Gastrocnemius medialis (tissue), 4 donors: ENCODE measurements around the gene GPATCH11. TPM values are rescaled to one million over a fixed set of nuclear protein-coding genes. Genes with fewer than 3 reads are reported as not detected.

ENCODE experiments used
- ATAC-seq, 2 donors: fragments of 150-250 bp; one replicate each; pipeline ENCODE4 v1.9.1; 2016
- DNase-seq, 2 donors: peaks; one replicate each; pipeline ENCODE4 v3.0.0-alpha.2; 2019
- H3K27ac ChIP-seq, 4 donors: fragments of 200-600 bp; sonication (generic); 1 replicate in 1 of 4; 2 replicates in 3 of 4; pipeline ENCODE4 v1.5.1; 2016 to 2018; ENCODE audit warnings: mild to moderate bottlenecking in 2 of 4, moderate library complexity in 1 of 4
- H3K27me3 ChIP-seq, 3 donors: fragments of 200-600 bp; sonication (generic) in 2 of 3; 1 replicate in 1 of 3; 2 replicates in 2 of 3; pipeline versions ENCODE4 v1.5.1 to v1.6.0; 2016 to 2019; ENCODE audit warnings: mild to moderate bottlenecking in 1 of 3, moderate library complexity in 1 of 3
- H3K36me3 ChIP-seq, 2 donors: fragments of 200-600 bp; sonication (generic) in 1 of 2; one replicate each; pipeline ENCODE4 v1.5.1; 2017 to 2018
- H3K4me1 ChIP-seq, 2 donors: fragments of 200-600 bp; sonication (generic) in 1 of 2; one replicate each; pipeline ENCODE4 v1.5.1; 2016 to 2017; ENCODE audit warnings: mild to moderate bottlenecking in 2 of 2
- H3K4me3 ChIP-seq, 4 donors: fragments of 200-600 bp; sonication (generic) in 3 of 4; 1 replicate in 1 of 4; 2 replicates in 3 of 4; pipeline ENCODE4 v1.5.1; 2016 to 2019; ENCODE audit warnings: mild to moderate bottlenecking in 2 of 4
- H3K9me3 ChIP-seq, 3 donors: fragments of 200-600 bp; sonication (generic) in 2 of 3; 1 replicate in 1 of 3; 2 replicates in 2 of 3; pipeline ENCODE4 v1.5.1; 2016 to 2019
- CTCF ChIP-seq, 5 experiments: fragments of 450-650 bp in 3 of 5; fragments of 200-600 bp in 2 of 5; sonication (generic) in 2 of 5; IDR thresholded peaks in 4 of 5; conservative IDR thresholded peaks in 1 of 5; 1 replicate in 4 of 5; 2 replicates in 1 of 5; pipeline ENCODE4 v1.5.1; 2016 to 2019; ENCODE audit warnings: antibody characterized with exemption in 5 of 5, mild to moderate bottlenecking in 3 of 5, moderate library complexity in 3 of 5
- POLR2A ChIP-seq, 2 donors: fragments of 450-650 bp; IDR thresholded peaks; one replicate each; pipeline ENCODE4 v1.6.1; 2017; ENCODE audit warnings: antibody characterized with exemption in 2 of 2, mild to moderate bottlenecking in 2 of 2, moderate library complexity in 2 of 2
- in situ Hi-C, 4 donors: fragments of 200-750 bp; cut with MboI; loops; one replicate each; pipeline versions ENCODE4 v1.15.0 to v1.8.0; 2017; ENCODE audit warnings: low sequenced_read_pairs in 4 of 4
- intact Hi-C: fragments of 100-400 bp; cut with DNase I; formaldehyde crosslinking; loops from one replicate; pipeline ENCODE4 v1.15.1; 2023; ENCODE audit warnings: low total_unique reads
- total RNA-seq, 4 donors: library from RNA; depleted of rRNA; stranded (reverse); fragments of >200 nt; gene quantifications; one replicate each; pipeline versions ENCODE4 v1.1.0 to v1.2.3, GENCODE V29; 2016

Gene GPATCH11
- total RNA-seq, 4 donors from 2014 or later = 2.5 to 3.7 (median 3.0) TPM

- ATAC-seq = no peak
- Histone ChIP-seq H3K4me3 (no peak overlapping the region), H3K4me1 (no peaks in the 10 kb centered on the region), H3K36me3 (peaks cover 2 to 46% of the 10 kb centered on the region in 2 donors), H3K9me3 (no peaks in the 10 kb centered on the region), H3K27ac (no peak overlapping the region), H3K27me3 (no peaks in the 10 kb centered on the region)
- in situ Hi-C loops = no loop called here
- DNase-seq = no peak
- TF ChIP-seq CTCF (IDR thresholded peaks at IDR 0.05 in 4 of 5, conservative IDR thresholded peaks at IDR 0.05 in 1 of 5) (no peak), POLR2A (IDR thresholded peaks at IDR 0.05) (no peak)
- intact Hi-C loops = no loop called here
Observed at GRCh38 chr2:37109523-37109922, 25.2 kb downstream of the GPATCH11 start.

- no peak for DNase-seq
- H3K9me3 ChIP-seq = no peaks in the 10 kb centered on the region
- H3K4me1 ChIP-seq = no peaks in the 10 kb centered on the region
- intact Hi-C loops (no loop called here), in situ Hi-C loops (no loop called here)
- TF ChIP-seq CTCF (IDR thresholded peaks at IDR 0.05 in 4 of 5, conservative IDR thresholded peaks at IDR 0.05 in 1 of 5) (no peak), POLR2A (IDR thresholded peaks at IDR 0.05) (no peak)
- H3K36me3 ChIP-seq = peaks cover 2 to 41% of the 10 kb centered on the region in 2 donors
- H3K27me3 ChIP-seq = no peaks in the 10 kb centered on the region
- H3K4me3 ChIP-seq = no peak overlapping the region
- H3K27ac ChIP-seq = no peak overlapping the region
- ATAC-seq = no peak
Observed at GRCh38 chr2:37110306-37111212, 26.2 kb downstream of the GPATCH11 start.

- Histone ChIP-seq H3K27me3 (no peaks in the 10 kb centered on the region), H3K27ac (no peak overlapping the region), H3K4me1 (no peaks in the 10 kb centered on the region), H3K36me3 (peaks cover 2 to 38% of the 10 kb centered on the region in 2 donors), H3K4me3 (no peak overlapping the region), H3K9me3 (no peaks in the 10 kb centered on the region)
- ATAC-seq (no peak), DNase-seq (no peak)
- in situ Hi-C loops (no loop called here), intact Hi-C loops (no loop called here)
- TF ChIP-seq POLR2A (IDR thresholded peaks at IDR 0.05) = no peak
- TF ChIP-seq CTCF (IDR thresholded peaks at IDR 0.05 in 4 of 5, conservative IDR thresholded peaks at IDR 0.05 in 1 of 5) = no peak
Observed at GRCh38 chr2:37111958-37112357, 27.6 kb downstream of the GPATCH11 start.

GRCh38 chr2:37117566-37117965 lies 33.2 kb downstream of the GPATCH11 start:
- Histone ChIP-seq H3K27ac (no peak overlapping the region), H3K4me1 (no peaks in the 10 kb centered on the region), H3K4me3 (no peak overlapping the region), H3K9me3 (no peaks in the 10 kb centered on the region), H3K36me3 (peaks cover 0 to 20% of the 10 kb centered on the region in 2 donors), H3K27me3 (no peaks in the 10 kb centered on the region)
- in situ Hi-C loops = no loop called here
- TF ChIP-seq CTCF (IDR thresholded peaks at IDR 0.05 in 4 of 5, conservative IDR thresholded peaks at IDR 0.05 in 1 of 5) (no peak), POLR2A (IDR thresholded peaks at IDR 0.05) (no peak)
- no peak for ATAC-seq
- no peak for DNase-seq
- intact Hi-C loops = no loop called here
